ENCODE data around the gene RPS3A. TPM values are rescaled to one million over a fixed set of nuclear protein-coding genes. Genes with fewer than 3 reads are reported as not detected.

The RPS3A gene
- total and polyA plus RNA-seq, 2 of the 13 experiments (the other 11 are each of a cell fraction or from before 2014, with no cell fraction given), result 3,332 to 3,626 TPM

DNA sequence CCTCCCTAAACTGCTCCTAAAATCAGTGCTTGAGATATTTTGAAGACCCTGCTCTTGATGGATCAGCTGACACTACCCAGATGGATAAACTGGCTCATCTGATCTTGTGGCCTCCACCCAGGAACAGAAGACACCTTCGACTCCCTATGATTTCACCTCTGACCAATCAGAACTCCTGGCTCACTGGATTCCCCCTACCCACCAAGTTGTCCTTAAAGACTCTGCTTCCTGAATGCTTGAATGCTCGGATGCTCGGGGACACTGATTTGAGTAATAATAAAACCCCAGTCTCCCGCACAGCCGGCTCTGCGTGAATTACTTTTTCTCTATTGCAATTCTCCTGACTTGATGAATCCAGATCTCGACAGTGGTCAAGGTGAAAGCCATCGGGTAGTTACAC lies 12.0 kb upstream of the RPS3A start:
- BruUV-seq (replicated peaks), result no TSS peak
- DNase-seq (ENCODE audit: low spot score) (no peak), FAIRE-seq (no peak), ATAC-seq (no peak)
- H3K9me3 ChIP-seq (ENCODE audit: low read length), result no peaks in the 10 kb centered on the region
- intact Hi-C loops (cut with micrococcal nuclease; ENCODE audit: unreplicated experiment), result no loop called here
- no peaks in the 10 kb centered on the region for H3K79me2 ChIP-seq (ENCODE audit: insufficient read depth, low read length)
- H3K4me2 ChIP-seq (ENCODE audit: low read depth, low read length), result no peak overlapping the region
- CTCF ChIA-PET (ENCODE audit: low intra/inter-chr PET ratio, low total read pairs), result no interaction called here
- POLR2A ChIA-PET, result no interaction called here
- H3K9ac ChIP-seq (ENCODE audit: insufficient read depth, low read depth, low read length), result no peak overlapping the region
- H3K4me3 ChIP-seq (replicated peaks in 1 of 3; ENCODE audit: insufficient read depth in 1 of 3, low read depth in 2 of 3, low read length in 3 of 3), result no peak overlapping the region
- H3K4me1 ChIP-seq (ENCODE audit: insufficient read depth, low read length), result peaks cover 18% of the 10 kb centered on the region
- no peak overlapping the region for H2AFZ ChIP-seq (ENCODE audit: low read length)
- in situ Hi-C loops (cut with HindIII; ENCODE audit: extremely low pct_ligation_motif_present, low pct_unique_long_range_greater_than_20kb), result no loop called here
- H3K27me3 ChIP-seq (ENCODE audit: control insufficient read depth in 1 of 2, insufficient read depth in 2 of 2, low read length in 2 of 2), result no peaks in the 10 kb centered on the region
- no peaks in the 10 kb centered on the region for H4K20me1 ChIP-seq (ENCODE audit: insufficient read depth, low read length)
- H3K27ac ChIP-seq (ENCODE audit: extremely low read length, insufficient read depth, low read length), result no peak overlapping the region
- 73% methylated on average over 8 of the region's 8 CpGs for WGBS (ENCODE audit: low lambda C conversion rate)
- H3K36me3 ChIP-seq (replicated peaks in 1 of 2; ENCODE audit: control insufficient read depth in 1 of 2, insufficient read depth in 2 of 2, low read length in 2 of 2), result no peaks in the 10 kb centered on the region
- TF ChIP-seq POLR2A (IDR thresholded peaks at IDR 0.05; ENCODE audit: insufficient read depth in 1 of 2, low read depth in 2 of 2, low read length in 2 of 2) (no peak), ASH2L (IDR thresholded peaks at IDR 0.05; ENCODE audit: insufficient read length, low read depth, low read length) (no peak), ZFX (CRISPR knock-in tag; IDR thresholded peaks at IDR 0.05; ENCODE audit: low read depth) (no peak), ADNP (CRISPR knock-in tag; IDR thresholded peaks at IDR 0.05) (no peak), ZNF792 (CRISPR knock-in tag; IDR thresholded peaks at IDR 0.05) (no peak), ZMYM4 (CRISPR knock-in tag; IDR thresholded peaks at IDR 0.05) (no peak)
- TF ChIP-seq, protein P1, sequence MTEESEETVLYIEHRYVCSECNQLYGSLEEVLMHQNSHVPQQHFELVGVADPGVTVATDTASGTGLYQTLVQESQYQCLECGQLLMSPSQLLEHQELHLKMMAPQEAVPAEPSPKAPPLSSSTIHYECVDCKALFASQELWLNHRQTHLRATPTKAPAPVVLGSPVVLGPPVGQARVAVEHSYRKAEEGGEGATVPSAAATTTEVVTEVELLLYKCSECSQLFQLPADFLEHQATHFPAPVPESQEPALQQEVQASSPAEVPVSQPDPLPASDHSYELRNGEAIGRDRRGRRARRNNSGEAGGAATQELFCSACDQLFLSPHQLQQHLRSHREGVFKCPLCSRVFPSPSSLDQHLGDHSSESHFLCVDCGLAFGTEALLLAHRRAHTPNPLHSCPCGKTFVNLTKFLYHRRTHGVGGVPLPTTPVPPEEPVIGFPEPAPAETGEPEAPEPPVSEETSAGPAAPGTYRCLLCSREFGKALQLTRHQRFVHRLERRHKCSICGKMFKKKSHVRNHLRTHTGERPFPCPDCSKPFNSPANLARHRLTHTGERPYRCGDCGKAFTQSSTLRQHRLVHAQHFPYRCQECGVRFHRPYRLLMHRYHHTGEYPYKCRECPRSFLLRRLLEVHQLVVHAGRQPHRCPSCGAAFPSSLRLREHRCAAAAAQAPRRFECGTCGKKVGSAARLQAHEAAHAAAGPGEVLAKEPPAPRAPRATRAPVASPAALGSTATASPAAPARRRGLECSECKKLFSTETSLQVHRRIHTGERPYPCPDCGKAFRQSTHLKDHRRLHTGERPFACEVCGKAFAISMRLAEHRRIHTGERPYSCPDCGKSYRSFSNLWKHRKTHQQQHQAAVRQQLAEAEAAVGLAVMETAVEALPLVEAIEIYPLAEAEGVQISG (CRISPR knock-in tag; IDR thresholded peaks at IDR 0.05), result no peak
- TF ChIP-seq, protein P2, sequence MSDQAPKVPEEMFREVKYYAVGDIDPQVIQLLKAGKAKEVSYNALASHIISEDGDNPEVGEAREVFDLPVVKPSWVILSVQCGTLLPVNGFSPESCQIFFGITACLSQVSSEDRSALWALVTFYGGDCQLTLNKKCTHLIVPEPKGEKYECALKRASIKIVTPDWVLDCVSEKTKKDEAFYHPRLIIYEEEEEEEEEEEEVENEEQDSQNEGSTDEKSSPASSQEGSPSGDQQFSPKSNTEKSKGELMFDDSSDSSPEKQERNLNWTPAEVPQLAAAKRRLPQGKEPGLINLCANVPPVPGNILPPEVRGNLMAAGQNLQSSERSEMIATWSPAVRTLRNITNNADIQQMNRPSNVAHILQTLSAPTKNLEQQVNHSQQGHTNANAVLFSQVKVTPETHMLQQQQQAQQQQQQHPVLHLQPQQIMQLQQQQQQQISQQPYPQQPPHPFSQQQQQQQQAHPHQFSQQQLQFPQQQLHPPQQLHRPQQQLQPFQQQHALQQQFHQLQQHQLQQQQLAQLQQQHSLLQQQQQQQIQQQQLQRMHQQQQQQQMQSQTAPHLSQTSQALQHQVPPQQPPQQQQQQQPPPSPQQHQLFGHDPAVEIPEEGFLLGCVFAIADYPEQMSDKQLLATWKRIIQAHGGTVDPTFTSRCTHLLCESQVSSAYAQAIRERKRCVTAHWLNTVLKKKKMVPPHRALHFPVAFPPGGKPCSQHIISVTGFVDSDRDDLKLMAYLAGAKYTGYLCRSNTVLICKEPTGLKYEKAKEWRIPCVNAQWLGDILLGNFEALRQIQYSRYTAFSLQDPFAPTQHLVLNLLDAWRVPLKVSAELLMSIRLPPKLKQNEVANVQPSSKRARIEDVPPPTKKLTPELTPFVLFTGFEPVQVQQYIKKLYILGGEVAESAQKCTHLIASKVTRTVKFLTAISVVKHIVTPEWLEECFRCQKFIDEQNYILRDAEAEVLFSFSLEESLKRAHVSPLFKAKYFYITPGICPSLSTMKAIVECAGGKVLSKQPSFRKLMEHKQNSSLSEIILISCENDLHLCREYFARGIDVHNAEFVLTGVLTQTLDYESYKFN (CRISPR knock-in tag; conservative IDR thresholded peaks at IDR 0.05), result no peak
- TF ChIP-seq, protein P3, sequence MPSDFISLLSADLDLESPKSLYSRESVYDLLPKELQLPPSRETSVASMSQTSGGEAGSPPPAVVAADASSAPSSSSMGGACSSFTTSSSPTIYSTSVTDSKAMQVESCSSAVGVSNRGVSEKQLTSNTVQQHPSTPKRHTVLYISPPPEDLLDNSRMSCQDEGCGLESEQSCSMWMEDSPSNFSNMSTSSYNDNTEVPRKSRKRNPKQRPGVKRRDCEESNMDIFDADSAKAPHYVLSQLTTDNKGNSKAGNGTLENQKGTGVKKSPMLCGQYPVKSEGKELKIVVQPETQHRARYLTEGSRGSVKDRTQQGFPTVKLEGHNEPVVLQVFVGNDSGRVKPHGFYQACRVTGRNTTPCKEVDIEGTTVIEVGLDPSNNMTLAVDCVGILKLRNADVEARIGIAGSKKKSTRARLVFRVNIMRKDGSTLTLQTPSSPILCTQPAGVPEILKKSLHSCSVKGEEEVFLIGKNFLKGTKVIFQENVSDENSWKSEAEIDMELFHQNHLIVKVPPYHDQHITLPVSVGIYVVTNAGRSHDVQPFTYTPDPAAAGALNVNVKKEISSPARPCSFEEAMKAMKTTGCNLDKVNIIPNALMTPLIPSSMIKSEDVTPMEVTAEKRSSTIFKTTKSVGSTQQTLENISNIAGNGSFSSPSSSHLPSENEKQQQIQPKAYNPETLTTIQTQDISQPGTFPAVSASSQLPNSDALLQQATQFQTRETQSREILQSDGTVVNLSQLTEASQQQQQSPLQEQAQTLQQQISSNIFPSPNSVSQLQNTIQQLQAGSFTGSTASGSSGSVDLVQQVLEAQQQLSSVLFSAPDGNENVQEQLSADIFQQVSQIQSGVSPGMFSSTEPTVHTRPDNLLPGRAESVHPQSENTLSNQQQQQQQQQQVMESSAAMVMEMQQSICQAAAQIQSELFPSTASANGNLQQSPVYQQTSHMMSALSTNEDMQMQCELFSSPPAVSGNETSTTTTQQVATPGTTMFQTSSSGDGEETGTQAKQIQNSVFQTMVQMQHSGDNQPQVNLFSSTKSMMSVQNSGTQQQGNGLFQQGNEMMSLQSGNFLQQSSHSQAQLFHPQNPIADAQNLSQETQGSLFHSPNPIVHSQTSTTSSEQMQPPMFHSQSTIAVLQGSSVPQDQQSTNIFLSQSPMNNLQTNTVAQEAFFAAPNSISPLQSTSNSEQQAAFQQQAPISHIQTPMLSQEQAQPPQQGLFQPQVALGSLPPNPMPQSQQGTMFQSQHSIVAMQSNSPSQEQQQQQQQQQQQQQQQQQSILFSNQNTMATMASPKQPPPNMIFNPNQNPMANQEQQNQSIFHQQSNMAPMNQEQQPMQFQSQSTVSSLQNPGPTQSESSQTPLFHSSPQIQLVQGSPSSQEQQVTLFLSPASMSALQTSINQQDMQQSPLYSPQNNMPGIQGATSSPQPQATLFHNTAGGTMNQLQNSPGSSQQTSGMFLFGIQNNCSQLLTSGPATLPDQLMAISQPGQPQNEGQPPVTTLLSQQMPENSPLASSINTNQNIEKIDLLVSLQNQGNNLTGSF (CRISPR knock-in tag; IDR thresholded peaks at IDR 0.05), result no peak
- TF ChIP-seq, protein P4, sequence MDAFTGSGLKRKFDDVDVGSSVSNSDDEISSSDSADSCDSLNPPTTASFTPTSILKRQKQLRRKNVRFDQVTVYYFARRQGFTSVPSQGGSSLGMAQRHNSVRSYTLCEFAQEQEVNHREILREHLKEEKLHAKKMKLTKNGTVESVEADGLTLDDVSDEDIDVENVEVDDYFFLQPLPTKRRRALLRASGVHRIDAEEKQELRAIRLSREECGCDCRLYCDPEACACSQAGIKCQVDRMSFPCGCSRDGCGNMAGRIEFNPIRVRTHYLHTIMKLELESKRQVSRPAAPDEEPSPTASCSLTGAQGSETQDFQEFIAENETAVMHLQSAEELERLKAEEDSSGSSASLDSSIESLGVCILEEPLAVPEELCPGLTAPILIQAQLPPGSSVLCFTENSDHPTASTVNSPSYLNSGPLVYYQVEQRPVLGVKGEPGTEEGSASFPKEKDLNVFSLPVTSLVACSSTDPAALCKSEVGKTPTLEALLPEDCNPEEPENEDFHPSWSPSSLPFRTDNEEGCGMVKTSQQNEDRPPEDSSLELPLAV (CRISPR knock-in tag; conservative IDR thresholded peaks at IDR 0.05; ENCODE audit: low read depth), result no peak
